ENCODE measurements around the gene SEPTIN6.

- TF ChIP-seq POLR2A (IDR thresholded peaks at IDR 0.05): no peak
- TF ChIP-seq, protein P1, sequence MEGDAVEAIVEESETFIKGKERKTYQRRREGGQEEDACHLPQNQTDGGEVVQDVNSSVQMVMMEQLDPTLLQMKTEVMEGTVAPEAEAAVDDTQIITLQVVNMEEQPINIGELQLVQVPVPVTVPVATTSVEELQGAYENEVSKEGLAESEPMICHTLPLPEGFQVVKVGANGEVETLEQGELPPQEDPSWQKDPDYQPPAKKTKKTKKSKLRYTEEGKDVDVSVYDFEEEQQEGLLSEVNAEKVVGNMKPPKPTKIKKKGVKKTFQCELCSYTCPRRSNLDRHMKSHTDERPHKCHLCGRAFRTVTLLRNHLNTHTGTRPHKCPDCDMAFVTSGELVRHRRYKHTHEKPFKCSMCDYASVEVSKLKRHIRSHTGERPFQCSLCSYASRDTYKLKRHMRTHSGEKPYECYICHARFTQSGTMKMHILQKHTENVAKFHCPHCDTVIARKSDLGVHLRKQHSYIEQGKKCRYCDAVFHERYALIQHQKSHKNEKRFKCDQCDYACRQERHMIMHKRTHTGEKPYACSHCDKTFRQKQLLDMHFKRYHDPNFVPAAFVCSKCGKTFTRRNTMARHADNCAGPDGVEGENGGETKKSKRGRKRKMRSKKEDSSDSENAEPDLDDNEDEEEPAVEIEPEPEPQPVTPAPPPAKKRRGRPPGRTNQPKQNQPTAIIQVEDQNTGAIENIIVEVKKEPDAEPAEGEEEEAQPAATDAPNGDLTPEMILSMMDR (IDR thresholded peaks at IDR 0.05): no peak
Observed at GRCh38 chrX:119673336-119673735, 19.6 kb downstream of the SEPTIN6 start.

Data from right lobe of liver (tissue), 4 donors.